ENCODE measurements around the gene ACAD10.

DNA sequence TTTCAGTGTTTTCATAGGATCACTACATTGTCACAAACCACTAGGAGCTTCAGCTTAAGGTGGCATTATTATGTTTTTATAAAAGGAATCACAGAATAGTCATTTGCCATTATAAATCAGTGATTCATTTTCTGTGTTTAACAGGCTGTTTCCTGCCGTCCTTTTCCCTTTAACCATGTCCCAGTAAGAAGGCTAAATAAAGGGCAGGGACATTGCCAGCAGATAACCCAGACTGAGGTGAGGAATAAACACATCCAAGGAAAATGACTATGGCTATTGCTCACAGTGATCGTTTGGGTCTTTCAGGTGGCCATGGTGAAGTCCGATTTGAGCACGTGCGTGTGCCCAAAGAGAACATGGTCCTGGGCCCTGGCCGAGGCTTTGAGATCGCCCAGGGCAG lies 63.0 kb downstream of the ACAD10 start:
- TF ChIP-seq EZH2 (IDR thresholded peaks at IDR 0.05) (no peak), POLR2AphosphoS5 (IDR thresholded peaks at IDR 0.05; ENCODE audit: borderline replicate concordance, low read depth, low read length) (no peak), FOXP2 (optimal IDR thresholded peaks at IDR 0.05; ENCODE audit: control extremely low read depth, extremely low read length, insufficient read depth) (no peak)

Data from SK-N-MC (cell line).